SK-N-SH treated with all-trans-retinoic acid at 6 μM for 48 hours (cell line): ENCODE data around the gene HOXD3.
A peak's percentile ranks its signal among the peaks of the same experiment; 100 is the strongest.

Experiments
- ATAC-seq: fragments of 200-7000 bp; cut with Tn5 transposase; 3 replicates; pipeline ENCODE4 v1.9.1; 2020; ENCODE audit warnings: mild to moderate bottlenecking, moderate library complexity
- ARNTL ChIP-seq: fragments of 450-650 bp; formaldehyde crosslinking; IDR thresholded peaks from 2 replicates; pipeline ENCODE4 v1.5.0; 2020; ENCODE audit warnings: low read depth, mild to moderate bottlenecking, moderate library complexity, borderline replicate concordance
- BACH2 ChIP-seq: fragments of 250-450 bp; sonication (Bioruptor Pico); IDR thresholded peaks from 2 replicates; pipeline ENCODE4 v1.9.0; 2021; ENCODE audit warnings: mild to moderate bottlenecking, borderline replicate concordance
- CREB5 ChIP-seq: fragments of 250-450 bp; sonication (Bioruptor Pico); IDR thresholded peaks from 2 replicates; pipeline ENCODE4 v1.5.1; 2020; ENCODE audit warnings: low read depth, mild to moderate bottlenecking, moderate library complexity
- CSDC2 ChIP-seq: fragments of 250-450 bp; sonication (Bioruptor Pico); IDR thresholded peaks from 2 replicates; pipeline ENCODE4 v1.5.0; 2020; ENCODE audit warnings: mild to moderate bottlenecking, moderate library complexity
- CSRNP3 ChIP-seq: fragments of 250-450 bp; sonication (Bioruptor Pico); IDR thresholded peaks from 2 replicates; pipeline ENCODE4 v1.5.1; 2021; ENCODE audit warnings: mild to moderate bottlenecking, moderate library complexity
- ESRRG ChIP-seq: fragments of 250-450 bp; sonication (Bioruptor Pico); IDR thresholded peaks from 2 replicates; pipeline ENCODE4 v1.6.1; 2021; ENCODE audit warnings: mild to moderate bottlenecking
- GLIS3 ChIP-seq: fragments of 250-450 bp; sonication (Bioruptor Pico); IDR thresholded peaks from 2 replicates; pipeline ENCODE4 v1.5.0; 2020; ENCODE audit warnings: mild to moderate bottlenecking, moderate library complexity
- ISL1 ChIP-seq: fragments of 250-450 bp; sonication (Bioruptor Pico); IDR thresholded peaks from 2 replicates; pipeline ENCODE4 v2.1.2; 2022; ENCODE audit warnings: mild to moderate bottlenecking, moderate library complexity
- OSR1 ChIP-seq: fragments of 250-450 bp; sonication (Bioruptor Pico); IDR thresholded peaks from 2 replicates; pipeline ENCODE4 v1.8.0; 2022; ENCODE audit warnings: moderate library complexity, mild to moderate bottlenecking, inconsistent platforms
- PPARA ChIP-seq: fragments of 250-450 bp; sonication (Bioruptor Pico); IDR thresholded peaks from 2 replicates; pipeline ENCODE4 v1.5.0; 2020; ENCODE audit warnings: mild to moderate bottlenecking, borderline replicate concordance
- RARB ChIP-seq: fragments of 250-450 bp; sonication (Bioruptor Pico); IDR thresholded peaks from 2 replicates; pipeline ENCODE4 v1.8.0; 2021; ENCODE audit warnings: mild to moderate bottlenecking, moderate library complexity
- SNAI2 ChIP-seq: fragments of 250-450 bp; sonication (Bioruptor Pico); IDR thresholded peaks from 2 replicates; pipeline ENCODE4 v1.5.0; 2020; ENCODE audit warnings: mild to moderate bottlenecking, moderate library complexity
- TCF4 ChIP-seq: fragments of 250-450 bp; sonication (Bioruptor Pico); IDR thresholded peaks from 2 replicates; pipeline ENCODE4 v1.8.0; 2021; ENCODE audit warnings: mild to moderate bottlenecking, moderate library complexity, borderline replicate concordance
- TOX ChIP-seq: fragments of 250-450 bp; sonication (Bioruptor Pico); IDR thresholded peaks from 2 replicates; pipeline ENCODE4 v1.8.0; 2021; ENCODE audit warnings: mild to moderate bottlenecking, moderate library complexity, borderline replicate concordance
- ZC3H10 ChIP-seq: fragments of 250-450 bp; sonication (Bioruptor Pico); IDR thresholded peaks from 2 replicates; pipeline ENCODE4 v1.5.1; 2021; ENCODE audit warnings: mild to moderate bottlenecking, moderate library complexity
- ZNF565 ChIP-seq: fragments of 450-650 bp; formaldehyde crosslinking; conservative IDR thresholded peaks from 2 replicates; pipeline ENCODE4 v1.5.0; 2020; ENCODE audit warnings: low read depth, mild to moderate bottlenecking, moderate library complexity
- ZNF70 ChIP-seq: fragments of 450-650 bp; formaldehyde crosslinking; IDR thresholded peaks from 2 replicates; pipeline ENCODE4 v1.5.0; 2020; ENCODE audit warnings: mild to moderate bottlenecking, moderate library complexity
- ZNF8 ChIP-seq: fragments of 450-650 bp; formaldehyde crosslinking; IDR thresholded peaks from 2 replicates; pipeline ENCODE4 v1.5.0; 2020; ENCODE audit warnings: mild to moderate bottlenecking, moderate library complexity
- TF ChIP-seq, protein P1 (sequence below): fragments of 250-450 bp; sonication (Bioruptor Pico); IDR thresholded peaks from 2 replicates; pipeline ENCODE4 v1.8.0; 2021; ENCODE audit warnings: low read depth, mild to moderate bottlenecking, moderate library complexity, borderline replicate concordance
- TF ChIP-seq, protein P2 (sequence below): fragments of 250-450 bp; sonication (Bioruptor Pico); IDR thresholded peaks from 2 replicates; pipeline ENCODE4 v1.5.0; 2020; ENCODE audit warnings: mild to moderate bottlenecking, moderate library complexity

The HOXD3 gene

DNA sequence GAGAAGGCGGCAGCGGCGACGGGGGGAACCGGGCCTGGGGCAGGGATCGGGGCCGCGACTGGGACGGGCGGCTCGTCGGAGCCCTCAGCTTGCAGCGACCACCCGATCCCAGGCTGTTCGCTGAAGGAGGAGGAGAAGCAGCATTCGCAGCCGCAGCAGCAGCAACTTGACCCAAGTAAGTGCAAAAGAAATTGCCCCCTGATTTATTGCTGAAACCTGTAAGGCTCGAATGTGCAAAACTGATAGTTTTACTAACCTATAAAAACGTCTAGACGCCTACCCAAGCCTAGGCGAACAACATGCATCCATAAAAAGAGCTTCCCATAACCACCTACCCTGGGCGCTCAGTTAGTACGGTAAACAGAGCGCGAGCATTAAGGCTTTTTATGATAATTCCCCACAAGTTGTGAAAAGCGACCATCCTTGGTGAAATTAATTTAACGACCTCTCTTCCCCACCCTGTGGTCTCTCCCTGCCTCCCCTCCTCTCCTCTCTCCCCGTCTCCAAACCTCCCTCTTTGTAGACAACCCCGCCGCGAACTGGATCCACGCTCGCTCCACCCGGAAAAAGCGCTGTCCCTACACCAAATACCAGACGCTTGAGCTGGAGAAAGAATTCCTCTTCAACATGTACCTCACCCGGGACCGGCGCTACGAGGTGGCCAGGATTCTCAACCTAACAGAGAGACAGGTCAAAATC is 33.5 kb upstream of the HOXD3 start:
- peak; percentile 42 for ATAC-seq
- TF ChIP-seq ZNF70 (no peak), TCF4 (CRISPR knock-in tag) (no peak), OSR1 (CRISPR knock-in tag) (no peak), CSDC2 (CRISPR knock-in tag) (no peak), ESRRG (CRISPR knock-in tag) (no peak), GLIS3 (no peak), RARB (CRISPR knock-in tag) (no peak)

- ATAC-seq: no peak
Observed at GRCh38 chr2:176124110-176124946, 32.8 kb upstream of the HOXD3 start.

GRCh38 chr2:176124947-176125771 is 31.9 kb upstream of the HOXD3 start:
- no peak for ATAC-seq
- TF ChIP-seq, protein P1, sequence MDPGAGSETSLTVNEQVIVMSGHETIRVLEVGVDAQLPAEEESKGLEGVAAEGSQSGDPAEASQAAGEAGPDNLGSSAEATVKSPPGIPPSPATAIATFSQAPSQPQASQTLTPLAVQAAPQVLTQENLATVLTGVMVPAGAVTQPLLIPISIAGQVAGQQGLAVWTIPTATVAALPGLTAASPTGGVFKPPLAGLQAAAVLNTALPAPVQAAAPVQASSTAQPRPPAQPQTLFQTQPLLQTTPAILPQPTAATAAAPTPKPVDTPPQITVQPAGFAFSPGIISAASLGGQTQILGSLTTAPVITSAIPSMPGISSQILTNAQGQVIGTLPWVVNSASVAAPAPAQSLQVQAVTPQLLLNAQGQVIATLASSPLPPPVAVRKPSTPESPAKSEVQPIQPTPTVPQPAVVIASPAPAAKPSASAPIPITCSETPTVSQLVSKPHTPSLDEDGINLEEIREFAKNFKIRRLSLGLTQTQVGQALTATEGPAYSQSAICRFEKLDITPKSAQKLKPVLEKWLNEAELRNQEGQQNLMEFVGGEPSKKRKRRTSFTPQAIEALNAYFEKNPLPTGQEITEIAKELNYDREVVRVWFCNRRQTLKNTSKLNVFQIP (CRISPR knock-in tag): no peak
- TF ChIP-seq CSDC2 (CRISPR knock-in tag): no peak
- no peak for TF ChIP-seq ZNF8
- no peak for TF ChIP-seq ZNF565
- TF ChIP-seq TOX (CRISPR knock-in tag): no peak
- TF ChIP-seq ARNTL: no peak
- no peak for TF ChIP-seq ESRRG (CRISPR knock-in tag)
- TF ChIP-seq TCF4 (CRISPR knock-in tag): no peak
- TF ChIP-seq, protein P2, sequence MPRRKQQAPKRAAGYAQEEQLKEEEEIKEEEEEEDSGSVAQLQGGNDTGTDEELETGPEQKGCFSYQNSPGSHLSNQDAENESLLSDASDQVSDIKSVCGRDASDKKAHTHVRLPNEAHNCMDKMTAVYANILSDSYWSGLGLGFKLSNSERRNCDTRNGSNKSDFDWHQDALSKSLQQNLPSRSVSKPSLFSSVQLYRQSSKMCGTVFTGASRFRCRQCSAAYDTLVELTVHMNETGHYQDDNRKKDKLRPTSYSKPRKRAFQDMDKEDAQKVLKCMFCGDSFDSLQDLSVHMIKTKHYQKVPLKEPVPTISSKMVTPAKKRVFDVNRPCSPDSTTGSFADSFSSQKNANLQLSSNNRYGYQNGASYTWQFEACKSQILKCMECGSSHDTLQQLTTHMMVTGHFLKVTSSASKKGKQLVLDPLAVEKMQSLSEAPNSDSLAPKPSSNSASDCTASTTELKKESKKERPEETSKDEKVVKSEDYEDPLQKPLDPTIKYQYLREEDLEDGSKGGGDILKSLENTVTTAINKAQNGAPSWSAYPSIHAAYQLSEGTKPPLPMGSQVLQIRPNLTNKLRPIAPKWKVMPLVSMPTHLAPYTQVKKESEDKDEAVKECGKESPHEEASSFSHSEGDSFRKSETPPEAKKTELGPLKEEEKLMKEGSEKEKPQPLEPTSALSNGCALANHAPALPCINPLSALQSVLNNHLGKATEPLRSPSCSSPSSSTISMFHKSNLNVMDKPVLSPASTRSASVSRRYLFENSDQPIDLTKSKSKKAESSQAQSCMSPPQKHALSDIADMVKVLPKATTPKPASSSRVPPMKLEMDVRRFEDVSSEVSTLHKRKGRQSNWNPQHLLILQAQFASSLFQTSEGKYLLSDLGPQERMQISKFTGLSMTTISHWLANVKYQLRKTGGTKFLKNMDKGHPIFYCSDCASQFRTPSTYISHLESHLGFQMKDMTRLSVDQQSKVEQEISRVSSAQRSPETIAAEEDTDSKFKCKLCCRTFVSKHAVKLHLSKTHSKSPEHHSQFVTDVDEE (CRISPR knock-in tag): no peak
- no peak for TF ChIP-seq SNAI2
- no peak for TF ChIP-seq GLIS3
- no peak for TF ChIP-seq ISL1 (CRISPR knock-in tag)
- no peak for TF ChIP-seq ZC3H10 (CRISPR knock-in tag)
- no peak for TF ChIP-seq CREB5 (CRISPR knock-in tag)
- no peak for TF ChIP-seq CSRNP3

More at GRCh38 chr2:176124110-176124946, 32.8 kb upstream of the HOXD3 start:
- TF ChIP-seq ZNF70 (no peak), ARNTL (no peak), TOX (CRISPR knock-in tag) (no peak), SNAI2 (no peak), CSDC2 (CRISPR knock-in tag) (no peak), ZC3H10 (CRISPR knock-in tag) (no peak), ZNF565 (no peak), CREB5 (CRISPR knock-in tag) (no peak), OSR1 (CRISPR knock-in tag) (no peak), RARB (CRISPR knock-in tag) (no peak), ESRRG (CRISPR knock-in tag) (no peak), BACH2 (CRISPR knock-in tag) (no peak), PPARA (CRISPR knock-in tag) (no peak), TCF4 (CRISPR knock-in tag) (no peak)
- TF ChIP-seq, protein P1 (CRISPR knock-in tag): no peak
